ENCODE data around the gene SOD3.

Gene SOD3, protein sequence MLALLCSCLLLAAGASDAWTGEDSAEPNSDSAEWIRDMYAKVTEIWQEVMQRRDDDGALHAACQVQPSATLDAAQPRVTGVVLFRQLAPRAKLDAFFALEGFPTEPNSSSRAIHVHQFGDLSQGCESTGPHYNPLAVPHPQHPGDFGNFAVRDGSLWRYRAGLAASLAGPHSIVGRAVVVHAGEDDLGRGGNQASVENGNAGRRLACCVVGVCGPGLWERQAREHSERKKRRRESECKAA

DNA sequence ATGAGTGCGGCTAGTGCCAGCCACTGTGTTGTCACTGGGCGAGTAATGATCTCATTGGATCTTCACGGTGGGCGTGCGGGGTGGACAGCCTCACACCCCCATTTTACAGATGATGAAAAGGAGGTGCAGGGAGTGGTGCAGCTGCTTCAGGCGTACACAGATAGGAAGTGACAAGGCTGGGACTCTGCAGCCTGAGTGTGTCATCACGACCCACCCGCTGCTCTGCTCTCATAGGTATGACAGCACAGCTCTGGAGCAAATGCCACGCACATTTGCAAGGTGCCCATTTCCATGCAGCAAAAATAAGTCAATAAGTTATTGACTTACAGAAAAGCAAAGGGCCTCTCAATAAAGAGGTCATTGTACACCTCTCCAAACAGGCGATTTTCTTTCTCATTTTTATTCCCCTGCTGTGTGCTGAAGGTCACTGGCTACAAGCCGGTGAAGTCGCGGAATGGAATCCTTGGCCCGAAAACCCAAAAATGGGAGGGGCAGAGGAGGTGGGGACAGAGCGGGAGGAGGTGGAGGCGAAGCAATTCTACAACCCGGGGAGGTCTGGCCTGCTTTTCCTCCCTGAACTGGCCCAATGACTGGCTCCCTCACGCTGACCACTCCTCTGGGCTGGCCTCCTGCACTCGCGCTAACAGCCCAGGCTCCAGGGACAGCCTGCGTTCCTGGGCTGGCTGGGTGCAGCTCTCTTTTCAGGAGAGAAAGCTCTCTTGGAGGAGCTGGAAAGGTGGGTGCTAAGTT, at the start of gene SOD3:
SOD3 (plus strand) TSS at position 658 of the 750 bp plus-strand sequence. CDS start 3,949 bp downstream, outside the sequence.
- DNase-seq (ENCODE audit: low spot score): no peak

DNA sequence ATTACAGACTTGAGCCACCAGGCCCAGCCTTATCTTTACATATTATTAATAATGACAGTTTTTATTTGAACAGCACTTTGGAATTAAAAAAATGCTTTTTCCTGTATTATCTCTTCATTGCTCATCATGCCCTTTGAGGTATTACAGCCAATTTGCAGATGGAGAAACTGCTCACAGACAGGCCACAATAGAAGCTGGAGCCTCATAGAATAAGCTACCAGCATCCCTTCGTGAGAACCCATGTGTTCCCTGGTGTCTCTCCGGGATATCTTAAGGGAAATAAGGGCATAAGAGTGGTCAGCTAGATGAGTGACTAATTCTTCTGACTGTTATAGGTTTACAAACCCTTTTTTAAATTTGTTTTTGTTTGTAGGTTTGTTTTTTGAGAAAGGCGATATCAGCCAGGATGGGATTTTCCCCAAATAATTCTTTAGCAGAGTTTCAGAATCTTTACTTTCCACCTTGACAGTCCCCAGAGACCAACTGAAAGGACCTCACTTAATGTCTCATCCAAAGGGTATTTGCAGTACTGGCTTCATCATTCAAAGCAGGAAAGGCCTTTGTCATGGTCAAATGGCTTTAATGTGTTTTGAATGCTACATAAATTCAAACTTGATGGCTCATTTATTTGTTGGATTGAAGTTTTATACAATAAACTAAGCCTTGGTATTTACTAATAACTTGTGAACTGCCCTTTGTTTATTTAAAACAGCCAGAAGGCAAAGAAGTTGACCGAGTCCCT, 48.0 kb upstream of the SOD3 start:
- no peak for DNase-seq (ENCODE audit: low spot score)

DNA sequence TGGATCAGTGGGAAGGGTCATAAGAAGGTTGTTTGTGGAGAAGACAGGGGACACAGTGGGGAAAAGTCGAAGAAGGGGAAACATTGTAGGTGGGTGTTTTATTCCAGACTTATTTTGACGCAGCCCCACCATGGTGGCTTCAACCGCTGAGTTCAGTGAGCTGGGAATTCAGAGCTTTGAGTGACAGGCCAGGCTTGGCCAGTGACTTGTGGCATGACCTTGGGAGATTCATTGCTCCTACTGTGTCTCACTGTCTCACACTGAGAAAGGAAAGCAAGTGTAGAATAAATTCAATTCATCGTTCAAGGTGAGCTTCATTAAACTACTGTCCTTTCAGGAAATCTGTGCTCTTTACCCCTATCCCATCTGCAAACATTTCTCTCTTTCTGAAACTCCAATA, 47.4 kb upstream of the SOD3 start:
- DNase-seq (ENCODE audit: low spot score): no peak

DNA sequence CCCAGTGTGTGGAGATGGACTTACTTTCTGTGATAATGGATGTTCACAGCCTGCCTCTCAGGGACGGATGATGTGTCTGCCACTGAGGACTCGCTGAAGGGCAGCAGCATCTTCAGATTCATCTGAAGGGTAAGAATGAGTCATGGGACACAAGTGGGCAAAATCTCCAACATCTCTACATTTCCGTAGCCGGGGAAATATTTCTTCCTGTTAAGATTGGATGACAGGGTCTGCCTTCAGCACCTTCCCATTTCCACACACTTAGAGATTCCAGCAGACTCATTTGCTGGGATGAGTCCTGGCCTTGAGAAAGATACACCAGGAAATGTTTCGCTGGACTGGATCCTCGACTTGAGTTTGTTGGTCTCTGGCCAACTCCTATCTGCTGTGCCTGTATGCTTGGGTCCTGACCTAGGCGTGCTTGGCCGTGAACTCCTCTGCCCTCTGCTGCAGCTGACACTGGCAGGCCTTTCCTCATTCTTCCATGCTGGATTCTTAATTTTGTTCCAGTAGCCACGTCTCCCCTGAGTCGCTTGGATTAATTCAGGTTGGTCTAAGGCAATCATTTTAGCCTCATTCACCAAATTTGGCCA, 46.5 kb upstream of the SOD3 start:
- DNase-seq (ENCODE audit: low spot score): no peak

DNA sequence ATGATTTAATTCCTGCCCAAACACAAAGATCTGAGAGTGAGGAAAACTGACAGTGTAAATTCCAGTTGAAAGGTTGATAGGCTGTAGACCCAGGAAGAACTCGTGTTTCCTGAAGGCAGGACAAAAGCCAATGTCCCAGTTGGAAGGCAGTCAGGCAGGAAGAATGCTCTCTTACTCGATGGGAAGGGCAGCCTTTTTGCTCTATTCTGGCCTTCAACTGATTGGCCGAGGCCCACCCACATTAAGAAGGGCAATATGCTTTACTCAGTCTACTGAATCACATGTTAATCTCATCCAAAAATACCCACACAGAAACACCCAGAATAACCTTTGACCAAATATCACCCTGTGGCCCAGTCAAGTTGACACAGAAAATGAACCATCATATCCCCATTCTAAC, 45.3 kb upstream of the SOD3 start:
- DNase-seq (ENCODE audit: low spot score): no peak

DNA sequence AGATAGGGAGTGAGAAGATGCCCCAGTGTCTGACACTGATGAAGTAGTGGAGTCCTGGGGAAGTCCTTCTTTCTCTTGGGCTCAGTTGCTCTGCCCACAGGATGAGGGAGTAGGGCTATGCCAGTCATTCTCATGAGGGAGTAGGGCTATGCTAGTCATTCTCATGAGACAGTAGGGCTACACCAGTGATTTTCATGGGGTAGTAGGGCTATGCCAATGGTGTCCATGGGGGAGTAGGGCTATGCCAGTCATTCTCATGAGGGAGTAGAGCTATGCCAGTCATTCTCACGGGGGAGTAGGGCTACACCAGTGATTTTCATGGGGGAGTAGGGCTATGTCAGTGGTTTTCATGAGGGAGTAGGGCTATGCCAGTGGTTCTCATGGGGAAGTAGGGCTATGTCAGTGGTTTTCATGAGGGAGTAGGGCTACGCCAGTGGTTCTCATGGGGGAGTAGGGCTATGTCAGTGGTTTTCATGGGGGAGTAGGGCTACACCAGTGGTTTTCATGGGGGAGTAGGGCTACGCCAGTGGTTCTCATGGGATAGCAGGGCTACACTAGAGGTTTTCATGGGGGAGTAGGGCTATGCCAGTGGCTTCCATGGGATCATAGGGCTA, 43.3 kb upstream of the SOD3 start:
- DNase-seq (ENCODE audit: low spot score): no peak

DNA sequence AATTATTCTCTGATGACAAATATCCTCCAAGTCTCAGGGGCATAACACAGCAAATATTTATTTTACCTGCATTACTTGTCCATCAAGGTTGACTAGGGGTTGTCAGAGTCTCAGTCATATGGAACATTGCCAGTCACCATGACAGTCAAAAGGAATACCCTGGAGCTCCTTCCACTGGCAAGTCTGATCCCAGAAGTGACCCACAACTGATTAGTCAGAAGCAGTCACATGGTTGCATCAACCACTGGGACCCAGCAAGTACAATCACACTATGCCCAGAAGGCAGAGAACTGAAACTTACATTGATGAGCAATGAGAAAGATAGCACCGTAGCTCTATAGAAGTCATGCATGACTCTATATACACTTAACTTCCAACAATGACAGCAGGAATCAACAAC, 41.9 kb upstream of the SOD3 start:
- DNase-seq (ENCODE audit: low spot score): no peak

DNA sequence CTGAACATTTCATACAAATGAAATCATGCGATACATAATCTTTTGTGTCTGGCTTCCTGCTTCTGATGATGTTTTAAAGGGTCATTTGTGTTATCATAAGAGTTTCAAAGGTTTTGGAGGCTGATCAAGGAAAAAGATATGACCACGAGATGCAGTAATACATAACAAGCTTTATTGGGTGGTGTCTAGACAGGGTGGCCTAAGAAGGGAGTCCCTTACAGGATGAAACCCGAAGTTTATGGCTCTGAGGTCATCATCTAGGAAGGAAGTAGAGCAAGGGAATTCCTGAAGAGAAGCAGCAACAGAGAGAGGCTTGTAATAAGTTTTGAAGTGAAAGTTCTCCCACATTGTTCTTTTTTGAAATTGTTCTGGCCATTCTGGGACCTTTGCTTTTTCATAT, 40.8 kb upstream of the SOD3 start:
- no peak for DNase-seq (ENCODE audit: low spot score)

DNA sequence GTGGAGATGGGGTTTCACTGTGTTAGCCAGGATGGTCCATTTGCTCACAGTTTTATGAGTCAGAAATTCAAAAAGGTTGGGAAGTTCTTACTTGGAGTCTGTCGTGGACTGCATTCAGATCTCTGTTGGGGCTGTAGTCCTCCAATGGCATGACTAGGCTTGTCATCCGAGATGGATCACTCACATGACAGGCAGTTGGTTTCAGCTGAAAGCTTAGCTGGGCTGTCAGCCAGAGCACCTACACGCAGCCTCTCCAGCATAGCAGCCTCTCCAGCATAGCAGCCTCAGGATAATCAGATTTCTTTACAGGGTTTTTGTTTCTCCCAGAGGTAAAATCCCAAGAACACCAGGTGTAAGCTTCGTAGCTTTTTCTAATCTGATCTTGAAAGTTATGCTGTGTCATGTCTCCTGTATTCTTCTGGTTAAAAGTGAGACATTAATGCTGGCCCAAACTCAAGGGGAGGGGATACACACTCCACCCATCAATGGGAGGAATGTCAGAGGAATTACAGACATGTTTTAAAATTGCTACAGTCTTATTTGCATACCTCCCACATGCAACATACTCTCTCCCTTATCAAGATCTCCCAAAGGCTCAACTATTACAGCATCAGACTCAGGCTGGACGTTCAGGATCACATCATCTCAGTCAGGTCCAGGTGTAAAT, 31.6 kb upstream of the SOD3 start:
- DNase-seq (ENCODE audit: low spot score): no peak

DNA sequence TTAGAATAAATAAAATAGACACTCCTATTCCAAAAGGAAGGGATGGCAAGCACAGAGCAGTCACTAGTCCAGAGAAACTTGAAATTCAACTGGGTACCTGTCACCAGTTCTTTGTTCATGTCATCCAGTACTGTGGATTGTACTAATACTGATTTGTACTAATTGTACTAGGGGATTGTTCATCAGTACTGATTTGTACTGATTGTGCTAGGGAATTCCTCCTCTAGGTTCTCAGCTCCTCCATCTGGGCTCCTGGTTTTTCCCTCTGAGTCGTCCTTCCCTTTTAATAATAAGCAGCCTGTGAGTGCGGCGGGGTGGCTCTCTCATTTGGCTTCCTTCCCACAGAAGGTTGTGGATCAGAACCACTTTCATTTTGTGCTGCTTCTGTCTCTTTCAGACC, 31.0 kb upstream of the SOD3 start:
- DNase-seq (ENCODE audit: low spot score): no peak

DNA sequence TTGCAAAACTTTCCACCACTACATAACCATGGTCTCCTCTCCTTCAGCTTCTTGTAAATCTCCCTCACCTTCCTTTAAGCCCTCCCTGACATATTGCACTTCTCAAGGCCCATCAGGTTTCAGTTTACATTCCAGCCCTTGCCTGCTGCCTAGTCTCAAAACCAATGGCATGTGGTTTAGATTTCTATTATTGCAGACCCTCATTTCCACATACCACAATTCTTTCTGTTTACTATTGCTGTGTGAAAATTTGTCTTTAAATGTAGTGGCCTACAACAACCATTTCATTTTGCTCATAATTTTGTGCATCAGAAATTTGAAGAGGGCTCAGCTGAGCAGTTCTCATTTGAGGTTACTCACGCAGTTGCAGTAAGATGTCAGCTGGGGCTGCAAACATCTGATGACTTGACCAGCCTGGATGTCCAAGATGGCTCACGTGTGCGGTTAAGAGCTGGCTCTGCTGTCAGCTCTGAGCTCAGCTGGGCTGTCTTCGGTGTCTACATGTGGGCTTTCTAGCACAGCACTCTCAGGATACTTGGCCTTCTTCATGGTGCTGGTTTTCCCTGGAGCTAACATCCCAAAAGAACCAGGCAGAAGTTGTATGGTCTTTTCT, 29.9 kb upstream of the SOD3 start:
- no peak for DNase-seq (ENCODE audit: low spot score)

DNA sequence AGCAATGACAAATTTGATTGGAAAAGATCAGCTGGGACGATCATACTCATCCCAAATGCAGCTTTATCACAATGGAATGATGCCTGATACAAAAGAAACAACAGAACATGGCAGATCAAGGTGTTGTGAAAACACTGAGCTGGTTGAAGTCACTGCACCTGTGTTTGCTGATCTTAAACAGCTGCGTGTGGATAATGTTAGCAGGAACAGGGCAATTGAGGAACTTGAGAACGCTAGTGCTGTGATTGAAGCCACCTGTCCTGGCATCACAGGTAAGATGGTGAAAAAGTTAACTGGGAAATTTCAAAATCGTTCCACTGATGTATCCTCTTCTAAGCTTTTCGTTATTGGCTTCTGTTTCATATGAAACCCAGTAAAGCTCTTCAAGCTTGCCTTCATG, 27.4 kb upstream of the SOD3 start:
- DNase-seq (ENCODE audit: low spot score): no peak

DNA sequence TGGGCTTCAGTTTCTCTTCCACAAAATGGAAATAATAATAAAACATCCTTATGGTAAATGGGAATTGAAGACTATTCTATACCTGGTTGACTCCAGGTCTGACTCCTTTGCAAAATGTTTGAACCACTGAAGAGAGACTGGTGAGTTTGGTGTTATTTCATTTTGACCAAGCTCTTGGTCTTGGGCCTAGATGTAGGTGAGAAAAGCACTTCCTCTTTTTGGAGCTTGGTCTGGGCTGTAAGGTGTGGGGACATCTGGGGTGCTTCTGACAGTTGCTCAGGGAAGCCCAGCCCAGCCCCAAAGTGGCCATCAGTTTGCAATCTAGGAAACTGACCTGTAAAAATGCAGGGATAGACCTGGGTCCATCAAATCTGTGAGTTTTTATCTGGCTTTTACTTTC, 26.8 kb upstream of the SOD3 start:
- DNase-seq (ENCODE audit: low spot score): no peak

DNA sequence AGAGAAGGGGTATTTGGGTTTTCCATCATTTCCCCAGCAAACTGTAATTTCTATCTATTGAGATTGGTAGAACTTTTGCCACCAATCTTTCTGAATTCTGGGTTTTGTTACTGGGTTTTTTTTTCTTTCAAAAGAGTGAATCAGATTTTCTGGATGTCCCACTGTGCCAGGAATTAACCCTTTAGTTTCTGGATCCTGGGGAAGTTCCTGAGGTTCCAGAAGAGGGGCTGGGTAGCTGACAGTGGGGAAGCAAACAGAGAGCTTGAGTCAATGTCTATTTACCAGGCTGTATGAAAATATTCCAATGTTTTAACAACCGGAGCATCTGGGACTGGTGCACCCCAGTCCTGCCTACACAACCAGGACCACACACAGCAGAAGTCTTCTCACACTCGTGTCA, 25.8 kb upstream of the SOD3 start:
- DNase-seq (ENCODE audit: low spot score): no peak

DNA sequence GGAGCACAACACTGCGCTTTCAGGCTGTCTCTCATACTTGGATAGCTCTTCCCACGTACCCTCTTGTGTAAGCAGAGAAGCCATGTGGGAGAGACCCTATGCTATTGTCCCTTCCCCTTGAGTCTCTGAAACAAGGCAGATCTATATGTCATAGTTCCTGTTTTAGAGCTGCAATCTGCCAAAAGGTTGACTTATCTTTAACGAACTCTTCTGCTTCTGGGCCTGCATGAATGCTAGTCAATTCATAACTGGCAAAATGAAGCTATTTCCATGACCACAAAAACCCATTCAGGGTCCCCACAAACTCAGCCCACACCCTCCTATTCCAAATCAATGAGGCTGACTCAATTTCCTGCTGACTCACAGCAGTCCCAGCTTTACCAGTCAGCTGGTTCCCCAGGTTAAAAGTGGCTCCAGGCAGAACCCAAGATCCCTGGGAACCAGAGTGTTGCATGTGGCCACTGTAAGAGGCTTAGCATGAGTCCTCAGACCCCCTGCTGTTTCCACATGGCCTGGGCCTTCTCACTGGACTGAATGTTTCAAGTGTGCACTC, 25.3 kb upstream of the SOD3 start:
- DNase-seq (ENCODE audit: low spot score): no peak

DNA sequence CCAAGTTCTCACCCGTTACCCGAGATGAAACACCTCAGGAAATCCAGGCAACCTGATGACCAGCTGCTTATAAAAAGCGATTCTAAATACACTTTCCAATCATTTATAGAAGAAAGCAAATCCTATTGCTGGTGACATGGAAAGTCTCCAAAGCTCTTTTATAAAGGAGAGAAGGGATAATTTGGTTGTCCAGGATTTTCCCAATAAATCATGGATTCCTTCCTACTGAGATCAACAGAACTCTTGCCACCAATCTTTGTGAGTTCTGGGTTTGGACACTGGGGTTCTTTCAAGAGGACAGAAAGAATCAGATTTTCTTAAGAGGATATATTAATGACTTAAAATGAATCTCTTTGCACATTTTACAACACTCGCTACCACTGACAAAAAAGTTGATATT, 24.7 kb upstream of the SOD3 start:
- DNase-seq (ENCODE audit: low spot score): no peak

DNA sequence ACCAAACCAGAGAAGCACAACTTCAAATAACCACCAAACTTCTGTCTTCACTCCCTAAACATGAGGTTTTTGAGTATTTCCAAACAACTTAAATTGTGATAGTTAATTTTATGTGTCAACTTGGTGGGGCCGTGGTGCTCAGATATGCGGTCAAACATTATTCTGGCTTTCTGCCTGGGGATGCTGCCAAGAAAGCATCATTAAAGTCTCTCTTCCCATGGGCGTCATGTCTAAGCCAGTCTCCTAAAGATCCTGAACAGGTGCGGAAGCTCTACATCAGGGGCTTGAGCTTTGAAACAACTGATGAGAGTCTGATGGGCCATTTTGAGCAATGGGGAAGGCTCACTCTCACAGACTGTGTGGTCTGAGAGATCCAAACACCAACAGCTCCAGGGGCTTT, 24.1 kb upstream of the SOD3 start:
- no peak for DNase-seq (ENCODE audit: low spot score)

DNA sequence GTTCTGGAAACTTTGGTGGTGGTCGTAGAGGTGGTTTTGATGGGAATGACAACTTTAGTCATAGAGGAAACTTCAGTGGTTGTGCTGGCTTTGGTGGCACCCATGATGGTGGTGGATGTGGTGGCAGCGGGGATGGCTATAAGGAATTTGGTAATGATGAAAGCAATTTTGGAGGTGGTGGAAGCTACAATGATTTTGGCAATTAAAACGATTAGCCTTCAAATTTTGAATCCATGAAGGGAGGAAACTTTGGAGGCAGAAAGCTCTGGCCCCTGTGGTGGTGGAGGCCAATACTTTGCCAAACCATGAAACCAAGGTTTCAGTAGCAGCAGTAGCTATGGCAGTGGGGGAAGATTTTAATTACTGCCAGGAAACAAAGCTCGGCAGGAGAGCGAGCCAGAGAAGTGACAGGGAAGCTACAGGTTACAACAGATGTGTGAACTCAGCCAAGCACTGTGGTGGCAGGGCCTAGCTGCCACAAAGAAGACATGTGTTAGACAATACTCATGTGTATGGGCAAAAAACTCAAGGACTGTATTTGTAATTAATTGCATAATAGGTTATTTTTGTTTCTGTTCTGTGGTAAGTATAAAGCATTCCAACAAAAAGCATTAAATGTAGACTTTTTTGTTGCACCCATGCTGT, 23.2 kb upstream of the SOD3 start:
- DNase-seq (ENCODE audit: low spot score): no peak

DNA sequence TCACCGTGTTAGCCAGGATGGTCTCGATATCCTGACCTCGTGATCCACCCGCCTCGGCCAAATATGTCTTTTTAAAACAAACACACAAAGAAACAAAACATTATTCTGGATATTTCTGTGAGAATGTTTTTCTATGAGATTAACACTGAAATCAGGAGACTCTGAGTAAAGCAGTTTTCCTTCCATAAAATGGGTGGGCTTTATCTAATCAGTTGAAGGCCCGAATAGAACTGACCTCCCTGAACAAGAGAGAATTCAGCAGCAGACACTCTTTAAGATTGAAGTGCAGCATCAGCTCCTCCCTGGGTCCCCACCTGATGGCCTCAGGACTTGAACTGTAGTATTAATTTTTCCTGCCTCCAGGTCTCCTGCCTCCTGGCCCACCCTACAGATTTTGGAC, 22.4 kb upstream of the SOD3 start:
- DNase-seq (ENCODE audit: low spot score): no peak

DNA sequence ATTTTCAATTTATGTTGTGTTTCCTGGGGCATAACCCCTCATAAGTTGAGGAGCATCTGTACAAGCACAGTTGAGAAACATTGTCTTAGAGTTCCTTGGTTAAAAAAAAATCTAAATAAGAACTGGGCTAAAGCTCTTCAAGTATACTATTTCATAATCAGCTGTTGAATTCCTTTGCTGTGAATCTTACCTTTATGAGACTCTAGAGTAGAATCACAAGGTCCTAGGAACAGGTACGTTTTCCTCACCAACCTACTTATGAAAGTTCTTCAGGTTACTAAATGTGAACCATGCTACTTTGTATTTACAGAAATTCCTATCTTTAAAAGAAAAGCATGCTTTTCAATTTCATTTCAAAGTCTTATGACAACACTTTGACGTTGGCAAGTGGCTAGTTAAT, 20.9 kb upstream of the SOD3 start:
- no peak for DNase-seq (ENCODE audit: low spot score)

Measured in CD4-positive, alpha-beta T cell treated with Interleukin-6 at 100 ng/mL for 8 hours (primary cell).